ENCODE measurements around the gene IFT27.
"Not testable (repeated sequence)": the region's sequence is repeated elsewhere in the genome, so short reads cannot be mapped to it uniquely, and the experiment has no call there.

The IFT27 gene

DNA sequence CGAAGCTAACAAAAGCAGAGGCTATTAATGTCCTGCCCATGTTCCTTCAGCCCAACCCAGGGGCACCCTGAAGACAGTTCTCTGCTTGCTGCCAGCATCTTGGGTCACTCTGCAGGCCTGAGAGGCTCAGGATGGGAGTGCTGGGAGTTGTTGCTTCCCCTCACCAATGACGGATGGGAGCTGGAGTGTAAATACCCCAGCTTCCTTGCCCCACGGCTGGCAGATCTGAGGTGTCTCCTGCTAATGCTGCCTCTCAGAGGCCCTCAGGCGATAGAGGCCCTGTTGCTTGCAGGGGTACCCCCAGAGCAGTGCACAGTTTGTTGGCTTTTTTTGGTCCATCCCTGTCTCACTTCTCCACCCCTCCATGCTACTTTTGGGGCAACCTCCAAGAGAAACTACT, 32.9 kb downstream of the IFT27 start:
- no peak for ATAC-seq

DNA sequence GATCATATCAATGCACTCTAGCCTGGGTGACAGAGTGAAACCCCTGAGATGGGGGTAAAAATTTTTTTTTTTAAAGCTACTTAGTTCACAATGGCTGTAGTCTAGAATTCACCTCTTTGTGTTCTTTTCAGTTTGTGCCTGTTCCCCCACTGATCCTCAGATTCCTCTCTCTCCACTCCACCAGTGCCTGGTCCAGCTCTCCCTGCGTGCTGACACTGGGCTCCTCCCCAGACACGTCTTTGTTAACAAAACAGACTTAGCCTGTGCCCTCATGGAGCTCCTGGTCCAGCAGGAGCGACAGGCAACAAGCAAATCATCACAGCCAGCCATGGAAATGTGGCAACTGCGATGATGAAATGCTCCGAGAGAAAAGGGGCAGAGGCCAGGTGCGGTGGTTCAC, 34.0 kb downstream of the IFT27 start:
- no peak for ATAC-seq

DNA sequence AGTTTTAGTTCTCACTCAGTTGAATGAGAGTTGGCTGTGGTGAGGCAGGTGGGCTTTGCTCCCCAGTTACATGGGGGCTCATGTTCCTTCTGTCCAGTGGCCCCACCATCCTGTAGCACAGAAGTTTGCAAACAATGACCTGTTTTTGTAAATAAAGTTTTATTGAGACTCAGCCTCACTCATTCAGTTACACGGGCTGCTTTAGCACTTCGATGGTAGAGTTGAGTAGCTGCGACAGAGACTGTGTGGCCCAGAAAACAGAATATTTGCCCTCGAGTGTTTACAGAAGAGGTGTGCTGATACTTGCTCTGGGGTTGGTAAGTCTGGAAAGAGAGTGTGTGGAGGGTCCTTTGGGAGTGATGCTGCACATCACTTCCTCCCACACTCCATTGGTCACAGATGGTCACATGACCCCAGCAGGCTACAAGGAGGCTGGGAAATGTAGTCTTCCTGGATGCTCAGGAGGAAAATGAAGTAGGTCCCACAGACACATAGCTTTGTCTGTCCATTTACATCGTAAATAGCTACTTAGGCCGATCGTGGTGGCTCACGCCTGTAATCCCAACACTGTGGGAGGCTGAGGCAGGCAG, 34.6 kb downstream of the IFT27 start:
- ATAC-seq, result no peak

DNA sequence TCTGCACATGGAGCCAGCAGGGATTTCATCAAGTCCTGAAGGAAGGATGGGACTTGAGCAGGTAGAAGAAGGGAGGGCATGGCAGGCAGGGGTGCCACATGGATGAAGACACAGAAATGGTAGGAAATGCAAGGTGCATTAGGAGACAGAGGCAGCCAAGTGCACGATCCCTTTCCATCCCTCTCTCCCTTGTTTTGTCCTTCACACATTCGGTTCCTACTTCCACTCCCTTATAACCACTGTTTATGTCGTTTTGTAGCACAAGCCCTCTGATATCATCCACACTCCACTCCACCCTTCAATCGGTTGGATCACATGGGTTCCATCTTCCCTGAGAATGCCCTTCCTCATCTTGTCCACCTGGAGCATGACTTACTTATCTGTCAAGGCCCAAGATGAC, 35.2 kb downstream of the IFT27 start:
- no peak for ATAC-seq

DNA sequence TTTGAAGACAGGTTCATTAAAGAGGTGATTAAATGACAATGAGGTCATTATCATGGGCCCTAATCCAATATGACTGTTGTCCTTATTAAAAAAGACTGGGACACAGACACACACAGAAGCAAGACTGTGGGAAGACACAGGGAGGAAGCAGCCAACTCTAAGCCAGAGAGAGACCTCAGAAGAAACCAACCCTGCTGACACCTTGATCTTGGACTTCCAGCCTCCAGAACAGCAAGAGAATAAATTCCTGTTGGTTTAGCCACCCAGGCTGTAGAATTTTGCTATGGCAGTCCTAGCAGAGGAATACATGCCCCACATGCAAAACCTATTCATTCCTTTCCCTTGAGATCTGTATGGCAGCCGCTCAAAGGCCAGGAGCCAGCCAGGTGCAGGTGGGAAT, 36.7 kb downstream of the IFT27 start:
- ATAC-seq, result no peak

DNA sequence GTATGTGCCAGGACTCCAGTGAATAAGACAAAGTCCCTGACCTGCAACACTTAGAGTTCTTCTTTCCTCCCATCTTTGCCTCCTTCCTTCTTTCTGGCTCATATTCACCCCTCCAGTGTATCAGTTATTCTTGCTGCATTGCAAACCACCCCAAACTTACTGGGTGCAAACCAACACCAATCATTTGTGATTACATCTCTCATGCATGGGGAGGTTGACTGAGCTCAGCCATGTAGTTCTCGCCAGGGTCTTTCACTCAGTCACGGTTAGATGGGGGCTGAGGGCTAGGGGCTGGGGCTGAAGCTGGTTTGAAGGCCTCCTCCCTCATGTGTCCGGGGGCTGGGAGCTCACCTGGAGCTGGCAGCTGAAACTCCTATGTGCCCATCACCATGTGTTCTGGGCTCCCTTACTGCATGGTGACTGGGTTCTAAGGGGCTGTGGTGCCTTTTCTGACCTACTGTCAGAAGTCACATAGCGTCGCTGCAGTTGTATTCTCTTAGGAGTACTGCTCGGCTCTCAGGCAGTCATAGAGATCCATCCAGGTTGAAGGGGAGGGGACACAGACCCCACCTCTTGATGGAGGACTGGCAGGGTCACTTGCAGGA, 37.4 kb downstream of the IFT27 start:
- ATAC-seq, result no peak

DNA sequence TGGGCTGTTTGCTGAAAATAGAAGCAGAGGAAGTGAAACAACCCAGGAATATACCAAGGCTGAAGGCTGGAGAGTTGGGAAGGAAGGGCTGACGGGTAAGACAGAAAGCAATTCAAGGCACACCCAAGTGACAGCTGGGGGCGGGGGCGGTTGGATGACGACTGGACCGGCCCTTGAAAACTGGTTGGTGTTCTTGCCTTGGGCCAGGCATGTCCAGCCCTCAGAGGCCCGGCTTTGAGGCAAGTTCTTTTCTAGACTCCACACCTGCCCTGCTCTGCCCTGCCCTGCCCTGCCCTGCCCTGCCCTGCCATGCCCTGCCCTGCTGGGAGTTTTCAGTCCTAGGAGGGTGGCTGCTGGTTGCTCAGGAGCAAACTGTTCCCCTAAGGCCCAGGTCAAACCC, 38.1 kb downstream of the IFT27 start:
- no peak for ATAC-seq

DNA sequence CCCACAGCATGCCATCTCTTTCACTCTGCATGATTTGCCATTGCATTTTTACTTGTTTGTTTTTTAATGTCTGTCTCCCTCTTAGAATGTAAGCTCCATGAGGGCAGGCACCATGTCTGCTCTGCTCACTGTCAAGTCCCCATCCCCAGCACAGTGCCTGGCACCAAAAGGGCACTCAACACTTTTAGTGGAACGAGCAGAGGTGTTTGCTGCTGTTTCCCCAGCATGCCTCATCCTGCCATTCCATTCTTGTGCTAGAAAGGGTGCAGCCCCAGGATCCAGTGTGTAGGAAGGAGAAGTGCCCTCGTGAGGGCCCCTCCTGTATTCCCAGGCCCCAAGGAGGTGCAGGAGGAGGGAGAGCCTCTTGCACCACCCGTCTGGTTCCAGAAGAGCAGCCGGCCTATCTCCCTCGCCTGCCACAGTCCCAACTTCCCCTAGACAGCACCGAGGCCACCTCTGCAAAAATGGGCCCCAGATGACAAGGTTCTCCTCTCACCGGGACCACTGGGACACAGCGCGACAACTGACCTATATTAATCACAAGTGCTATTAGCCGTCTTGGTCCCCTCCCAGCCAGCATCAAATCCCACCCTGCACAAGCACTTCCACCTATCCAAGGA, 39.1 kb downstream of the IFT27 start:
- no peak for ATAC-seq

DNA sequence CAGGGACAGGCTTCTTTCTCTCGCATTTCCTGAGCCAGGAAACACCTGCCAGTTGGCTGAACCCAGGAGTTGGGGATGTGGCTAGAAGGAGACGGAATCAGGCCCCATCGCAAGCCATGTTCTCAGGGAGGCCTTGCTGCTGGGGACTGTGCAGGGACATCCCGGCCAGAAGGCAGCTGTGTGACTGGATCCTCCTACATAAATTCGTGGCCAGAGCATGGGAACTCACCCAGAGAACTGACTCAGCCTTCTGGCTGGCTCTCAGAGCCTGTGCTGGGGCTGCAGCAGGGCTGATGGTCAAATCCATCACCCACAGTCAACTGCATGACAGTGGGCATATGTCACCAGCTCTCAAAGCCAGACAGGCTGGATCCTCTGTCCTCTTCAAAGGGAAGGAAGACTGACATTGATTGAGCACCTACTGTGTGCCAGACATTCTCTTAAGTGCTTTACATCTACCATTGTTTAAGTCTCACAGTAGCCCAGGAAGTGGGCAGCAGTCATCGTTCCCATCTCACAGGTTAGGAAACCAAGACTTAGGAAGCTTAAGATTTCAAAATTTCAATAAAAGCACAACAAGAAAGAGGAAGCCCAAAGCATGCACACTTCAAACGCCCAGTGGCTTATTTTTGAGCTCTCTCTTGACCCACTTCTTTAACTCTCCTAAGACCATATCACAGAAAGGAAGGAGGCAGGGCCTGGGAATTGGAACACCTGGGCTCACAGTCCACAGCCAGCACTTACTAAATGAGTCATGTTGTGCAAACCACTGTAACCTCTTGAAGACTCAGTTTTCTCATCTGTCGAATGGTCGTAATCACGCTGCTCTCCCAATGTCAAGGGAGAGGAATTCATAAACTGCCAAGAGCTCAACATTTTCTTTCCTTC, 41.5 kb downstream of the IFT27 start:
- ATAC-seq, result no peak

DNA sequence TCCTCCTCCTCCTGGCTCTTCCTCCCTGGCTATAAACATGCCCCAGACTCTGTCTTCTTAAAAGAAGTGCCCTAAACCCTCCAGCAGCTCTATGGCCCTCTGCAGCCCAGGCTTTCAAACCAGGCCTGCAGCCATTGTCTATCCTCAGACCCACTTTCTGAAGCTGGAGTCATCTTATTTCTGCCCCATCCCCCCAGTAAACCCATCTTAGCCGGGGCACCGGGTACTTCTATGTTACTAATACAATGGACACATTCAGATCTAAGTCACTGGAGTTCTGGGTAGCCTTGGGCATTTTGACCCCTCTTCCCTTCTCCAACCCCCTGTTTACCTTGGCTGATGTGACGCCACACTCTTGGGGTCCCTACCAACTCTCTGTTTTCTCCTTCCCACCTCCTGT, 42.6 kb downstream of the IFT27 start:
- no peak for ATAC-seq

DNA sequence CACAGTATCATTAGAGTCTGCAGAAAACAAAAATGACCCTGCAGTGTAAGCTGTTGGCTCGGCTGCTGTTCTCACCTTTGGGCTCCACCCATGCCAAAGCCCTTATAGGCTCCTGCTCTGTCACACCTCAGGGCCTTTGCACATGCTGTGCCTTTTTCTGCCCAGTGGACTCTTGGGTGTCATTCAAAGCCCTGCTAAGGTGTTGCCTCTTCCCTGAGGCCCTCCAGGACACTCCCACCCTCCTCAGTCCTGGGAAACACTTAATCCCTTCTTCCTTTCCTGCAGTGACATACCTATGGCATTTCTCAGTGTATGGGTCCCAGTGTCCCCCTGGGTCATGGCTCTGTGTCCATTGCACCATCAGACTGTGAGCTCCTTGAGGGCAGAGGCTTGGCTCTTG, 43.3 kb downstream of the IFT27 start:
- ATAC-seq, result no peak

DNA sequence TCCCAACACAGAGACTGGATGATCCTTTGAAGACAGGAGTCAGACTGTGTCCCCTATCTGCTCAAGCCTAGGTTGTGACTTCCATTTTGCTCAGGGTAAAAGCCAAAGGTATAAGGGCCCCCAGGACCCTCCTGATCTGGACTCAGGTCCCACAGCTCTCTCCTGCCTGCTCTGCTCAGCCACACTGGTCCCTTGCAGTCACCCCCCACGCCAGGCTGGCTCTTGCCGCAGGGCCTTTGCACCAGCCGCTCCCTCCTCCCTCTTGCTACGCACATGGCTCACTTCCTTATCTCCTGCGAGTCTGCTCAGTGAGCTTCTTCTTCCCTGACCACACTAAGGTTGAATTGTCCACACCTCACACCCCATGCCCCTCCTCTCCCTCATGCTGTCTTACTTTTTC, 44.0 kb downstream of the IFT27 start:
- ATAC-seq, result no peak

DNA sequence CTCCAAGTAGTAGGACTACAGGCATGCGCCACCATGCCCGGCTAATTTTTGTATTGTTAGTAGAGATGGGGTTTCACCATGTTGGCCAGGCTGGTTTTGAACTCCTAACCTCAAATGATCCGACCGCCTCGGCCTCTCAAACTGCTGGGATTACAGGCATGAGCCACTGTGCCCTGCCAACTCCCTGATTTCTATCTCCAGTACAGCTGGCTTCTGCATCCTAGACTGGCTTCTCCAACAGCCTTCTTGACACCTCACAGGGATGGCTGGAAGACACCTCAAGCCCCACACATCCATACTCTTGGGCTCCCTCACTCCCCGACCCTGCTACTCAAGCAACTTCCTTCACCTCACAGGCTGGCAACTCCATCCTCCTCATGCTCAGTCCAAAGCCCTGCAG, 44.6 kb downstream of the IFT27 start:
- not testable (repeated sequence) for ATAC-seq

DNA sequence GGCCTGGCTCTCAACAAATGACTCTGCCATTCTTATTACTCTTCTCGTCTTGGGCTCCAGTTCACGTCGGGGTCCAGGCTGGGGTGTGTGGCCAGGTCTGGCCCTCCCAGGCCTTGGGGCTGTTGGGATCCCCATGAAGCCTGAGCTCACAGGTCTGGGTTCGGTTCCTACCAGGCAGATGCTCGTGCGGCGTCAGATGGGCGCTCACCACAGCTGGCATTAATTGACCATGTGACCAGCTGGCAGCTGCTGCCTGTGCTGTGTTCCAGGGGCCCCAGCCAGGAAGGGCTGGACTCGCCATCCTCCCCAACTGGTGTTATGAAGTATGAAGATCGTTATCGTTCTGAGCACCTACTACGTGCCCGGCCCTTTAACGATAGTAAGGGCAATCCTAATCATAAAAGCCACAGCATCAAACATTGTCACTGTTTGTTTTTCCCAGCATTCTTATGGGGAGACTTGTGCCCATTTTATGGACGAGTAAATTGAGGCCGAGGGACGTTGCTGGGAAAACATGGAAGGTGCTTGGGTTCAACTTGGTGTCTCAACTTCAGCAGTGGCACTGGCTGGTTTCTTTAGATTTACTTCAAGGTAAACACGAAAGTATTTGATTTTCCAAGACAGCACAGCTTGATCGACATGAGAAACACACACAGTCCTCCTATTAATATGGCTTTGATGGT, 45.6 kb downstream of the IFT27 start:
- no peak for ATAC-seq

DNA sequence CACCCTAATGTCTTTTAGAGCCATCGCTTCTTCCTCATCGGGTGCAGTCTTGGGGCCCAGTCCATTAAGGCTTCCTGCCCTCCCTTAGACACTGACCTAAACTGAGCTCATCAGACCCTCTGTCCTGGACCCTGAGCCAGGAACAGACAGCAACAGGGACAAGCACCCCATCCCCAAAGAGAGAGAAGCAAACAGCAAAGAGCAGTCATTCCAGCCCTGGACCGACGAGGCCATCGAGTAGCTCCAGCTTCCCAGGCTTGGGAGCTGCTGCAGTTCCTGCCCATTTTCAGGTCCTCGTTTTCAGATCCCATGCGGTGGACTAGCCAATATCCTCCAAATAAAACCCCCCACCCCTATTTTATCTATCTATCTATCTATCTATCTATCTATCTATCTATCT, 46.6 kb downstream of the IFT27 start:
- no peak for ATAC-seq

DNA sequence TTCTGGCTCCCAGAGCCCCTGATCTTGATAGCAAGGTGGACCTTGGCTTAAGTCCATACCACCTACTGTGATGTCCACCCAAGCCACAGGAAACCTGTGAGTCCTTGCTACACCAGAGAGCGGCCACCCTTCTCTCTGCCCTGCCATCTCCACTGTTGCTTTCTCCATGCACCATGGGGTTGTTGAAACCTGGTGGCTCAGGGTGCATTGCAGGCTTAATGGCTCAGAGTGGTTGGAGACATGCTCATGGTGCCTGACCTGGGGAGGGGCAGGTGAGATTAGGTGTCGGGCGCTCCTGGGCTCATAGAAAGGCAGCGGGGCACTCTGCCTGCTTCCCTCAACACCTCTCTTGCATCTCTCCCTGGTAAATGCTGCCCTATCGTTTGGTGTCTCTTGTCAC, 47.4 kb downstream of the IFT27 start:
- ATAC-seq, result no peak

DNA sequence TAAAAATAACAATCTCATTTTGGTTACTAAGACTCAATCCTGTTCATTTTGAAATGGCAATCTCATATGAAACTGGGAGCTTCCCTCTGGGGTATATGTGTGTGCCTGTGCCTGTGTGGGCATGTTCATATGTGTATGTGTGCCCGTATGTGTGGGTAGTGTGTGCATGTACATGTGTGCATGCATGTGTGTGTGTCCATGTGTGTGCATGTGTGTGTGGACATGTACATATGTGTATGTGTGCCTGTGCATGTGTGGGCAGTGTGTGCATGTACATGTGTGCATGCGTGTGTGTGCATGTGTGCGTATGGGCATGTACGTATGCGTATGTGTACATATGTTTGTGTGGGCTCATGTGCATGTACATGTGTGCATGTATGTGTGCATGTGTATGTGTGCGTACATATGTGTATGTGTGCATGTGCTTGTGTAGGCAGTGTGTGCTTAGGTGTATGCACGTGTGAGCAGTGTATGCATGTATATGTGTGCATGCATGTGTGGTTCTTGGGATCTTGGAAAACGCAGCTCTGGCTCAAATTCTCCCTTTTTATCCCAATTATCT, 47.9 kb downstream of the IFT27 start:
- no peak for ATAC-seq

DNA sequence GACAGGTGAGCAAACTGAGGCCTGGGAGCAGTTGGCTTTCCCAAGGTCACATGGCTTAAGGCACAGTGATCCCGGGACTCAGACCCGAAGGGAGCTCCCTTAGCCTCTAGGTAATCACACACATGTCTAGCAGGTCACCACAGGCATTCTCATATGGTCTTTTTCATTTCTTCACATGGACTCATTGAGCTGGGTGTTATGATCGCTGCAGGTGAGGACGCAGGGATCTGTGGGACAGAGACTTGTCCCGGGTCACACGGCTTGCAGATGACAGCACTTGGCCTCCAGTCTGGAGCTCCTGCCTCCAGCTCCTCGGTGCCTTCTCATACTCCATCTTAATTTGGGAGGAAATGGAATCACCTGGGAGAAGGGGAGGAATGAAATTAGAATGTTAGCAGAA, 48.8 kb downstream of the IFT27 start:
- ATAC-seq, result no peak

DNA sequence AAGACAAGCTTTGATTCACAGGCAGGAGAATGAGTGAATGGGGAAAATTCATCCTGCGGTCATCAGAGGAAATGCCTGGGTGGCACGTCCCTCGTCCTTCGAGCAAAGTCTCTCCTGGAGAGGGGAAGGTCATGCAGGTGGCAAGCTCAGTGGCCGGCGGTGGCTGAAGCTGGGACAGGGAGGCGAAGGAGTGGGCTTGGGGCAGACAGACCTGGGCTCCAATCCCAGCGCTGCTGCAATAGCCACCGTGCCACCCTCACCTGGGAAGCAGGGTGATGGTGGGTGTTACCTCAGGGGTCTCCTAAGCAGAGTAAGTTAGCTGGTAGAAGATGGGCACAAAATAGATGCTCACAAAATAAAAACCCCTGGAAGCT, 49.9 kb downstream of the IFT27 start:
- no peak for ATAC-seq

DNA sequence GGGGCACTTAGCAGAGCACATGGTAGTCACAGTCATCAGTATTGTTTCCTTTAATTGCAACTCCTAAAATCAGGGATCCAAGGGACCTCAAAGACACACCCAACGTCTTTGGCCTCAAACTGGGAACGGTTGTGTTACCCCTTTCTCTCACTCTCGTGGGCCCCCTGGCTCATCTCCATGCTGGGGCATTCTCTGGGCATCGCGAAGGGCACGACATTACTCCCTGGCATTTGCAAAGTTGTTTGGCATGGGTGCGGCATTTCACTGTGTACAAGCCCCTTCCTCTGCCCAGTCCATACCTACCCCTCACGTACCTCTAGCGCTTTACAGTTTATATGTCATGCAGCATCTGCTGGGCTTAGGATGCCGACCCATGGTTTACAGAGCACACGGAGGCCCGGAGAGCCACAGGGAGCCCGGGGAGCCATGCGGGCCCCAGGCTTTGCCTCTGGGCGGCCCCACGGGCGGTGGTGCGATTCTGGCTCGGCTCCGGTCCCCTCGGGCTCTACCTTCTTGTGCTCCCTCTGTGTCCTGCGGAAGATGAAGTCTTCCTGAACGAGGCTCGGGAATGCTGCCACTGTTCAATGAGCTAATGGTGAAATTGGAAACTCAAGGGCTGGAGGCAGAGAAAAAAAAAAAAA, 50.4 kb downstream of the IFT27 start:
- no peak for ATAC-seq

DNA sequence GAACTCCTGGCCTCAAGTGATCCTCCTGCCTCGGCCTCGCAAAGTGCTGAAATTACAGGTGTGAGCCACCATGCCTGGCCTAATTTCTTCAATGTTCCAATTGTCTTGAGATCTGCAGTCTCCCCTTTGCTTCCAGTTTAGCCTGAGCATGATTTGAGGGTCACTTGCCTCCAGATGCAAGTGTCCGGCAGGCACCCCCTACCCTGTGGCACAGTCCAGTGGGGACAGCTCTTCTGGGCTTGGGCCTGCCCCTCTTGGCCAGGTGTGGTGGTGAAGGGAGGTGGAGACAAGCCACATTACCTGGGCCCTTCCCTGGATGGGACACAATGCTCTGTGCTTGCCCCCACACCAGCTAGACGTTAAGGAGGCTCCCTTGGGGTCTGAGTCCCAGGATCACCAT, 51.1 kb downstream of the IFT27 start:
- ATAC-seq, result no peak

DNA sequence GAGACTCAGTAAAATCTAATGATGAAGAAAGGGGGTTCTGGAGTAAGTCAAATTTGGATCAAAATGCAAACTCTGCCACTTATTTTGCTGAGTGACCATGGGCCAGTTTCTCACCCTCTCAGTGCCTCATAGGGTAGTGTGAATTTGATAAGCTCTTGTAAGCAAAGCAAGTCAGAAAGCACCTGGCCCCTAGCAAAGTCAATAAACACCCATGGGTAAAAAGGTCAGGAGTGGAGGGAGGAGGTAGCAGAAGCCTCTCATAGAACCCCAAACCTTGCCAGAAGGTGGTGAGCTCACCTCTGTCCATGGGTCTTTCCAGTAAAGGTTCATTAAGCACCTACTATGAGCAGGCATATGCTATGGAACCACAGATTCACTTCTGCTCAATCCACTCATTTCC, 53.9 kb downstream of the IFT27 start:
- no peak for ATAC-seq
